Activated B cell treated with CpG ODN at 0.5 μM for 24 hours (primary cell): ENCODE data around the gene XPC. TPM values are rescaled to one million over a fixed set of nuclear protein-coding genes. Genes with fewer than 3 reads are reported as not detected.

Experiments
- ATAC-seq: fragments of 200-7000 bp; cut with Tn5 transposase; one replicate; pipeline ENCODE4 v1.10.0; 2021; ENCODE audit warnings: low read depth, mild to moderate bottlenecking, moderate library complexity
- CTCF ChIA-PET: fragments of 350-600 bp; sonication (Branson Sonifier 250); formaldehyde crosslinking; loops from one replicate; lab custom pipeline; 2021; ENCODE audit warnings: antibody characterized with exemption; lab: Charles Lee
- POLR2A ChIA-PET: fragments of 350-600 bp; sonication (Branson Sonifier 250); formaldehyde crosslinking; loops from one replicate; lab custom pipeline; 2021; ENCODE audit warnings: antibody characterized with exemption; lab: Charles Lee
- DNase-seq: peaks from one replicate; pipeline ENCODE4 v3.0.0; 2022
- H3K27ac Mint-ChIP-seq: one replicate; pipeline ENCODE4 v1.8.0; 2020; ENCODE audit warnings: mixed read lengths
- H3K27me3 Mint-ChIP-seq: one replicate; pipeline ENCODE4 v1.8.0; 2021; ENCODE audit warnings: mixed read lengths
- H3K36me3 Mint-ChIP-seq: one replicate; pipeline ENCODE4 v1.8.0; 2021; ENCODE audit warnings: low read depth, mixed read lengths
- H3K4me1 Mint-ChIP-seq: one replicate; pipeline ENCODE4 v1.8.0; 2021; ENCODE audit warnings: mixed read lengths
- H3K4me3 Mint-ChIP-seq: one replicate; pipeline ENCODE4 v1.8.0; 2020; ENCODE audit warnings: mild to moderate bottlenecking, mixed read lengths
- H3K9me3 Mint-ChIP-seq: one replicate; pipeline ENCODE4 v1.8.0; 2020; ENCODE audit warnings: mixed read lengths
- CTCF ChIP-seq: fragments of 200-600 bp; IDR thresholded peaks from one replicate; pipeline ENCODE4 v1.8.0; 2022; ENCODE audit warnings: antibody characterized with exemption, mild to moderate bottlenecking
- intact Hi-C: fragments of 100-400 bp; cut with micrococcal nuclease; formaldehyde crosslinking; loops from one replicate; pipeline ENCODE4 v1.15.1; 2024
- total RNA-seq: library from RNA; stranded (reverse); gene quantifications from 2 replicates; pipeline ENCODE4 v1.2.3, GENCODE V29; 2022

XPC gene
- total RNA-seq, 1 donor from 2014 or later, result 35.4 TPM

GRCh38 chr3:14223595-14223994, 45.2 kb upstream of the XPC start:
- peaks cover 2% of the 10 kb centered on the region for H3K36me3 Mint-ChIP-seq
- DNase-seq (no peak), ATAC-seq (no peak)
- POLR2A ChIA-PET, result no interaction called here
- H3K4me3 Mint-ChIP-seq, result no peak overlapping the region
- CTCF ChIA-PET, result no interaction called here
- peaks cover 10% of the 10 kb centered on the region for H3K27me3 Mint-ChIP-seq
- H3K4me1 Mint-ChIP-seq, result peaks cover 11% of the 10 kb centered on the region
- no peak overlapping the region for H3K27ac Mint-ChIP-seq
- no peak for TF ChIP-seq CTCF
- intact Hi-C loops, result no loop called here
- peaks cover 17% of the 10 kb centered on the region for H3K9me3 Mint-ChIP-seq

DNA sequence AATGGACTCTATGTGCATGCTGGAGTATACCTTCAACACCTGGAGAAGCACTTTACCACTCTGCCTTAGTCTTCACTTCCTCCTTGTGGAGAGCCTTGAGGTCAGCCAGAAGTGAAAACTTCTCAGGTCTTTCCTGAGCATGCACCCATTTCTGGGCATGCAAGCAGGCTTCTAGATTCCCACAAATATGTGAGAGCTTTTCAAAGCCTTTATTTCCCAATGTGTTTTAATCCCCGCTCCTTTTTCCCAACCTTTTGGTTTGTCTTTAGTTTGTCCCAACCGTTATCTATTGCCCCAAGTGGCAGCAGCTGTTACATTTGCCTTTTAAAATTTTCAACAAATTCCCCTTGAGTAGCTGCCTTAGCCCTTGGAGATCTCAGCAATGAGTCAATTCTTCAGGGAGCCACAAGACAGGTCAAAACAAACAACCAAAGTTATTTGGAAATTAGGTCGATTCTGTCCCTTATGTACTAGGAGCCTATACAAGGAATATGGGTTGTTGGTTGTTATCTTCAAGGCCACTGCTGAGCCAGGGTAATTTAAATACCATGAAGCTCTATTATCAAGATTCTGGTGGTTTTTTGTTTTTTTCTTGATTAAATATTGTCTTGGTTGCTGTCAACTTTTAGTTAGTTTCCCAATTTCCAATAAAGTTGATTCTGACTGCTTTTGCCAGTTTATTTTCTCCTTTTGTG, 44.6 kb upstream of the XPC start:
- peaks cover 10% of the 10 kb centered on the region for H3K27me3 Mint-ChIP-seq
- H3K4me1 Mint-ChIP-seq, result peaks cover 11% of the 10 kb centered on the region
- H3K9me3 Mint-ChIP-seq, result peaks cover 17% of the 10 kb centered on the region
- ChIA-PET CTCF (no interaction called here), POLR2A (no interaction called here)
- intact Hi-C loops, result no loop called here
- peaks cover 2% of the 10 kb centered on the region for H3K36me3 Mint-ChIP-seq
- no peak overlapping the region for H3K4me3 Mint-ChIP-seq
- DNase-seq (no peak), ATAC-seq (no peak)
- no peak for TF ChIP-seq CTCF
- no peak overlapping the region for H3K27ac Mint-ChIP-seq

DNA sequence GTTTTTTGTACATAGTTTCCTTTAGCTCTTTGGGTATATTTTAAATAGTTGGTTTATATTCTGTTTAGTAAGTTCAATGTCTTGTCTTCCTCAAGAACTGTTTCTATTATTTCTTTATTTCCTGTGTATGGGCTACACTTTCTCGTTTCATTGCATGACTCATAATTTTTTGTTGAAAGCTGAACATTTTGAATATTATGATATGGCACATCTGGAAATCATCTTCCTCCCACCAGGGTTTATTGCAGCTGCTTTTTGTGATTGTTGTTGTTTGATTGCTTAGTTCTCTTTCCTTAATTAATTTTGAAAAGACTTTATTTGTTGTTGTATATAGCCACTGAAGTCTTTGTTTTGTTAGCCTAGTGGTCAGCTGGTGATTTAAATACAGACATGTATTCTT, 44.1 kb upstream of the XPC start:
- CTCF ChIA-PET, result no interaction called here
- Mint-ChIP-seq H3K27me3 (peaks cover 10% of the 10 kb centered on the region), H3K4me1 (peaks cover 11% of the 10 kb centered on the region)

GRCh38 chr3:14221902-14222301, 43.5 kb upstream of the XPC start:
- no peak for TF ChIP-seq CTCF
- CTCF ChIA-PET, result no interaction called here
- no peak overlapping the region for H3K4me3 Mint-ChIP-seq

More for the DNA sequence above, 44.1 kb upstream of the XPC start:
- DNase-seq (no peak), ATAC-seq (no peak)
- H3K27ac Mint-ChIP-seq, result no peak overlapping the region
- no peak for TF ChIP-seq CTCF
- peaks cover 17% of the 10 kb centered on the region for H3K9me3 Mint-ChIP-seq
- H3K4me3 Mint-ChIP-seq, result no peak overlapping the region
- POLR2A ChIA-PET, result no interaction called here
- intact Hi-C loops, result no loop called here
- peaks cover 2% of the 10 kb centered on the region for H3K36me3 Mint-ChIP-seq

GRCh38 chr3:14220933-14221332, 42.5 kb upstream of the XPC start:
- no peak for ATAC-seq

More at GRCh38 chr3:14221902-14222301, 43.5 kb upstream of the XPC start:
- Mint-ChIP-seq H3K4me1 (peaks cover 11% of the 10 kb centered on the region), H3K27ac (no peak overlapping the region), H3K9me3 (peaks cover 17% of the 10 kb centered on the region), H3K36me3 (peaks cover 2% of the 10 kb centered on the region), H3K27me3 (peaks cover 10% of the 10 kb centered on the region)
- POLR2A ChIA-PET, result no interaction called here
- ATAC-seq (no peak), DNase-seq (no peak)
- intact Hi-C loops, result no loop called here

More at GRCh38 chr3:14220933-14221332, 42.5 kb upstream of the XPC start:
- Mint-ChIP-seq H3K27ac (no peak overlapping the region), H3K9me3 (peaks cover 17% of the 10 kb centered on the region), H3K4me1 (peaks cover 8% of the 10 kb centered on the region), H3K27me3 (peaks cover 10% of the 10 kb centered on the region), H3K36me3 (peaks cover 2% of the 10 kb centered on the region), H3K4me3 (no peak overlapping the region)
- DNase-seq, result no peak
- ChIA-PET CTCF (no interaction called here), POLR2A (no interaction called here)
- TF ChIP-seq CTCF, result no peak
- intact Hi-C loops, result no loop called here
